Transverse colon (tissue), 3 donors: ENCODE measurements around the gene BHLHA9.

Experiments
- EP300 ChIP-seq: sonication (generic); formaldehyde crosslinking; IDR thresholded peaks from one replicate; pipeline ENCODE4 v1.6.1; 2017; ENCODE audit warnings: antibody characterized with exemption, low read depth
- POLR2A ChIP-seq: fragments of 450-650 bp; IDR thresholded peaks from one replicate; pipeline ENCODE4 v1.6.1; 2016; ENCODE audit warnings: antibody characterized with exemption, mild to moderate bottlenecking, moderate library complexity
- TF ChIP-seq, protein P1 (sequence below), 5 experiments: fragments of 200-600 bp in 3 of 5; fragments of 450-650 bp in 2 of 5; sonication (generic) in 3 of 5; IDR thresholded peaks; 1 replicate in 2 of 5; 2 replicates in 3 of 5; pipeline ENCODE4 v1.5.1; 2016 to 2017; ENCODE audit warnings: antibody characterized with exemption in 5 of 5, inconsistent platforms in 3 of 5, mild to moderate bottlenecking in 2 of 5, moderate library complexity in 1 of 5

DNA sequence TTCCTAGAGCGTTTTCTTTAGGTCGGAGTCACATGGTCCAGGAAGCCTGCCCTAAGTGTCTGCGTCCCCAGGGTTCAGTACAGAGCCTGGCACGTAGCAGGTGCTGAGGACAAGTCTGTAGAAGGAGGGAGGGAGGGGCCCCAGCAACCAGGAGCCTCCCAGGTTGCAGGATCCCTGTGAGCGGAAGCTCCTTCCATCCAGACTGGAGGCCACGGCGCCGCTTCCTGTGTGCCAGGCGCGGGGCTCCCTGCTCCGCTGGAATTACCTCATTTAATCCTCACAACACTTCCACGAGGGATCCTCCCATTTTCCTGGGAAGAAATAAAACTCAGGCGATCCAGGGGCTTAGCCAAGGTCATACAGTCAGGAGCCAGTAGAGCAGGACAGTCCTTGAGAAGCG lies 31.3 kb downstream of the BHLHA9 start:
- TF ChIP-seq POLR2A (no peak), EP300 (no peak)
- TF ChIP-seq, protein P1, sequence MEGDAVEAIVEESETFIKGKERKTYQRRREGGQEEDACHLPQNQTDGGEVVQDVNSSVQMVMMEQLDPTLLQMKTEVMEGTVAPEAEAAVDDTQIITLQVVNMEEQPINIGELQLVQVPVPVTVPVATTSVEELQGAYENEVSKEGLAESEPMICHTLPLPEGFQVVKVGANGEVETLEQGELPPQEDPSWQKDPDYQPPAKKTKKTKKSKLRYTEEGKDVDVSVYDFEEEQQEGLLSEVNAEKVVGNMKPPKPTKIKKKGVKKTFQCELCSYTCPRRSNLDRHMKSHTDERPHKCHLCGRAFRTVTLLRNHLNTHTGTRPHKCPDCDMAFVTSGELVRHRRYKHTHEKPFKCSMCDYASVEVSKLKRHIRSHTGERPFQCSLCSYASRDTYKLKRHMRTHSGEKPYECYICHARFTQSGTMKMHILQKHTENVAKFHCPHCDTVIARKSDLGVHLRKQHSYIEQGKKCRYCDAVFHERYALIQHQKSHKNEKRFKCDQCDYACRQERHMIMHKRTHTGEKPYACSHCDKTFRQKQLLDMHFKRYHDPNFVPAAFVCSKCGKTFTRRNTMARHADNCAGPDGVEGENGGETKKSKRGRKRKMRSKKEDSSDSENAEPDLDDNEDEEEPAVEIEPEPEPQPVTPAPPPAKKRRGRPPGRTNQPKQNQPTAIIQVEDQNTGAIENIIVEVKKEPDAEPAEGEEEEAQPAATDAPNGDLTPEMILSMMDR (IDR thresholded peaks at IDR 0.05), result no peak
